Ishikawa (cell line): Measurements from ENCODE around the gene CEP63.

Experiments used
- CEBPB ChIP-seq: IDR thresholded peaks from 2 replicates; pipeline ENCODE4 v1.6.1; 2012
- CREB1 ChIP-seq: IDR thresholded peaks from 2 replicates; pipeline ENCODE4 v1.6.1; 2012; ENCODE audit warnings: low read depth
- EP300 ChIP-seq: IDR thresholded peaks from 2 replicates; pipeline ENCODE4 v1.6.1; 2012; ENCODE audit warnings: borderline replicate concordance
- FOXM1 ChIP-seq: IDR thresholded peaks from 2 replicates; pipeline ENCODE4 v1.6.1; 2012; ENCODE audit warnings: low read depth, borderline replicate concordance
- MAX ChIP-seq: IDR thresholded peaks from 2 replicates; pipeline ENCODE4 v1.6.1; 2012
- NFIC ChIP-seq: IDR thresholded peaks from 2 replicates; pipeline ENCODE4 v1.6.1; 2012
- RAD21 ChIP-seq: IDR thresholded peaks from 2 replicates; pipeline ENCODE4 v1.6.1; 2012; ENCODE audit warnings: low read depth
- REST ChIP-seq: IDR thresholded peaks from 2 replicates; pipeline ENCODE4 v1.6.1; 2012; ENCODE audit warnings: low read depth, mild to moderate bottlenecking
- TAF1 ChIP-seq: IDR thresholded peaks from 2 replicates; pipeline ENCODE4 v1.6.1; 2012; ENCODE audit warnings: low read depth, mild to moderate bottlenecking
- TCF12 ChIP-seq: IDR thresholded peaks from 2 replicates; pipeline ENCODE4 v1.6.1; 2012; ENCODE audit warnings: low read depth
- YY1 ChIP-seq: IDR thresholded peaks from 2 replicates; pipeline ENCODE4 v1.6.1; 2012; ENCODE audit warnings: low read depth
- ZBTB7A ChIP-seq: IDR thresholded peaks from 2 replicates; pipeline ENCODE4 v1.6.1; 2012; ENCODE audit warnings: low read depth
- TF ChIP-seq, protein P1 (sequence below): IDR thresholded peaks from 2 replicates; pipeline ENCODE4 v1.6.1; 2012

DNA sequence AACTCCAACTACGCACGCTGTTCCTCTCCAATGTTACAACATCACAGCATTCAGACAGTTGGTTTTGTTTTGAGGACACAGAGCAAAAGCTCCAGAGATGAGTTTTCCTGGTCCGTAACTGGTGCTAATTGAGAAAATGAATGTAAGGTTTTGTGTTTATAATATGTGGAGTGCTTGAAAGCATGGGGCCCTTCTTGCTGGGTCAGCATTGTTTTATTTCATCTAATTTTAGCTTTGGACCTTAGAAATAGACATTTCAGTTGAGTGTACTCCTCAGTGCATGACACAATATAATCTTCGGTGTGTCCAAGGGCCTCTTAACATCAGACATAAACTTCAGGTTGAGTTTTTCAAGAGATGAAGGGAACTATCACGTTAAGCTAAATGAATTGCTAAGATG lies 37.2 kb upstream of the CEP63 start:
- TF ChIP-seq, protein P1, sequence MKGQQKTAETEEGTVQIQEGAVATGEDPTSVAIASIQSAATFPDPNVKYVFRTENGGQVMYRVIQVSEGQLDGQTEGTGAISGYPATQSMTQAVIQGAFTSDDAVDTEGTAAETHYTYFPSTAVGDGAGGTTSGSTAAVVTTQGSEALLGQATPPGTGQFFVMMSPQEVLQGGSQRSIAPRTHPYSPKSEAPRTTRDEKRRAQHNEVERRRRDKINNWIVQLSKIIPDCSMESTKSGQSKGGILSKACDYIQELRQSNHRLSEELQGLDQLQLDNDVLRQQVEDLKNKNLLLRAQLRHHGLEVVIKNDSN = no peak
- TF ChIP-seq CREB1 (no peak), REST (no peak), EP300 (no peak), NFIC (no peak), YY1 (no peak), FOXM1 (no peak), TCF12 (no peak), CEBPB (no peak), ZBTB7A (no peak), TAF1 (no peak), MAX (no peak), RAD21 (no peak)
